ENCODE results near the gene ADAMTS17.

The ADAMTS17 gene

DNA sequence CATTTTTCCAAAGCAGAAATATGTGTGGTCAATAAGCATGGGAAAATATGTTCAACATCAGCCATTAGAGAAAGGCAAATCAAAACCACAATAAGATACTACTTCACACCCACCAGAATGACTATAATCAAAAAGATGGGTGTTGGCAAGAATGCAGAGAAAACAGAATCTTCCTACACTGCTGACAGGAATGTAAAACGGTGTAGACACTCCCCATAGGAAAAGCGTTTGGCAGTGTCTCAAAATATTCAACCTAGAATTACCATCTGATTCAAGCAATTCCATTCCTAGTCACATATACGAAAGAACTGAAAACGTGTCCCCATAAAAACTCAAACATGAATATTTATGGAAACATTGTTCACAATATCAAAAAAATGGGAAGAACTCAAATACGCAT is 123.3 kb downstream of the ADAMTS17 start:
- DNase-seq = no peak

DNA sequence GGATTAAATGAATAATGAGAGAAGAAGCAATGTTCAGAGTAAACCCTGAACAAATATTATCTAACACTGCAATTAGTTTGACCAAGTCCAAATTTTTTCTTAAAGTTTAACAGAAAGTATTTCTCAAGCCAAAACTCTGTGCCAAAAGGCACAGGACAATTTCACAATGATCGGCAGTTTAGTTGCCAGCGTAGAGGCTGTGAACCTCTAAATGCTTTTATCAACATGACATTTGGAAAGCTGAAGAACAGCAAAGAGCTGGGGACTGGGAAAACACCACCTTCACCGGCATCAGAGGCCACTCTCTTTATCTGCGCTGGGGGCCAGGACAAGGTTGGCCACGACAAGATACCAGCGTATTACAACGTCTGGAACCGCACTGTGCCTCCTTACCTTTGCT is 125.6 kb downstream of the ADAMTS17 start:
- no peak for DNase-seq

DNA sequence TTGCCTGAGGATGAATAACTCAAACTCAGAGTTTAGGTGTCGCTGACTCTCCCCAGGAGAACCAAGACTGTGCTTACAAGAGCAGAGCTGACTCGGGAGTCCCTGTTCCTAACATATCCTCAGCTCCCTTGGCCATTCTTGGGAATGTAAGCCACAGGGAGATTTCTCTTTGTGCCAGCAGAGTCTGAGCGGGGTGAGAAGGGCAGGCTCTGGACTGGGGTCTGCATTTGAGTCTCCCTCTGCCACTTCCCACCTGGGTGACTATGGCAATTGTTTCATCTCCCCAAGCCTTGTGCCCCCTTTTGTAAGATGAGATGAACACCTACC is 126.0 kb downstream of the ADAMTS17 start:
- DNase-seq = no peak

DNA sequence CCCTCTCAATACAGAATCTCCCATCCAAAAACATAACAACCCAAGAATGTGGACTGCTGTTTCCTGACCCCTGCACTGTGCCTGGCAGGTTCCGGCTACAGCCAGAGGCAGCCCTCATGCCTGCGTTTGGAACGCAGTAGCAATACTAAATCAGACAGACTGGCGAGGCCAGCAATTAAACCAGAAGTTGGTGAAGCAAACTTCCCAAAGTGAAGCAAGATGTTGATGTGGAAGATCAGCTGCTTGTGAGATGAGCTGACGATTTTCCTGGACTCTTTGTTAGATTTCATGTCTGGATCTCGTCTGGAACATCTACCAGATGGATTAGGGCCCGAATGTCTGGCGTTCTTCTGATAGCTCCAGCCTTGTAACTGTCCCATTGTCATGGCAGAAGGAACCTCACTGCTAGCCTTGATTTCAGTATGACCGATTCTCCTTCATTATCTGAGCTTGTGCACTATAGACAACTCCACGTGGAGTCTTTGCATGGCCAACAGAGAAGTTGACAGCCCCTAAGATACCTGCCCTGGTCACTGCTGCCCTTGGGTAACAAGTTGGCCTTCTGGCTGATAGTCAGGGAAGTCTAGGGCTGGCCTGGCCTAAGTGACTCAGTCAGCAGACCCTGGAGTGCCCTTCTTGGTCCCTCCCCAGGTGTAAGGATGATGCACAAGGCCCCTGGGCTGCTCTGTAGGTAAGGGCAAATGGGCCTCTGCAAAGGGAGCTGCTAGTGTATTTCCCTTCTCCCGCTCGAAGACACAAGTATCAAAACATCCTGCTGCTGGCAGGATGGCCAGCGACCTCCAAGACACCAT is 126.5 kb downstream of the ADAMTS17 start:
- DNase-seq = peak; percentile 33

DNA sequence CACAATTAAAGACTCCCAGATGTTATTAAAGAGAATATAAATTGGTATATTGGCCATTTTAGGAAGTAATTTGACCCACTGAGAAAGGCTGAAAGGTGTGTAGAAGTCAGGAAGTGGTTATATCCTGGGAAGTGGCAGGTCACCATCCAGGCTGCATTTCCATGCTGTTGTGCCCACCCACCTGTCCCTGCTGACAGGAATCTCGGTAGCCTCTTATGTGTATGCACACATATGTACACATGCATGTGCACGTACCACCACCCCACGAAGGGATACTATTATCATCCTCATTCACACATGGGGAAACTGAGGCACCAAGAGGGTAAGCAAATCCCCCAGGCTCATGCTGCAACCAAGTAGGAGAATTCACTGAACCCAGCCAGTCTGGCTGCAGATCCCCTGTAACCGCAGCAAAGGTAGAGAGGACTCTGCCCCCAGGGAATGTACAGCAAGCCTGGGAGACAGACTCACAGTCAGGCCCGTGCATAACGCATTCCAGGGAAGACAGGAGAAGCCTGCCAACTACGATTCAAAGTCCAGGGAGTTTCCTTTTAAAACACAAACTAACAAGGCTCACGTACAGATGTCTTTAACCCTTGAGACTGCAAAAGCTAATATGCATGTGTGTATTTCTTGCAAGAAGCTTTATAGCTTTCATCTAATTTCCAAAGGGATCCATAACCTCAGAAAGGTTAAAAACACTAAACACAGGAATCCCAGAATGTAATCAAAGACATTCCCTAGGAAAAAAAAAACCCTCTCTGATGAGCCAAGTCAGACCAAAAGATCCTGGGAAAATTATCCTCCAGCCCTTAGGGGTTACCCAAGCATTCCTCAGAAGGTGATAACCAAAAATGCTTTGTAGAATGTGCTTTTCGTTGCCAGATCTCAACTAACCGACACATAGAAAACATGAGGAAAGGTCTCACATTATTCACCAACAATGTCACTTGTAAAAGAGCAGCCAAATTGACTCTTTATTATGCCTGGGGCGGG is 129.6 kb downstream of the ADAMTS17 start:
- DNase-seq = peak; percentile 38

DNA sequence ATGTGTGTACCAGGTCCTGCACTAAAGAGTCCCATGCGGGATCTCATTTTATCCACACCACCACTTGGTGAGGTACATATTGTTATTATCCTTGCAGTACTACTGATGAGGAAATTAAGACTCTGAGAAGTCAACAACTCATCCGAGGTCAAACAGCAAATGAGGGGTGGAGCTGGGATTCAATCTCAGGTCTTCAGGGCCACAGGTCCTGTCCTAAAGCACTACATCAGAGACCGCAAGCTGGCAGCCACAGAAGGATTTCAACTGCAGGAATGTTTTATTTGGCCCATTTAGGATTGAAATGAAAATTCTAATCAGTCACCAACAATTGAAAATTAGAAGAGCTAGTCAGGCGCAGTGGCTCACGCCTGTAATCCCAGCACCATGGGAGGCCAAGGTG is 131.4 kb downstream of the ADAMTS17 start:
- DNase-seq = peak; percentile 37

DNA sequence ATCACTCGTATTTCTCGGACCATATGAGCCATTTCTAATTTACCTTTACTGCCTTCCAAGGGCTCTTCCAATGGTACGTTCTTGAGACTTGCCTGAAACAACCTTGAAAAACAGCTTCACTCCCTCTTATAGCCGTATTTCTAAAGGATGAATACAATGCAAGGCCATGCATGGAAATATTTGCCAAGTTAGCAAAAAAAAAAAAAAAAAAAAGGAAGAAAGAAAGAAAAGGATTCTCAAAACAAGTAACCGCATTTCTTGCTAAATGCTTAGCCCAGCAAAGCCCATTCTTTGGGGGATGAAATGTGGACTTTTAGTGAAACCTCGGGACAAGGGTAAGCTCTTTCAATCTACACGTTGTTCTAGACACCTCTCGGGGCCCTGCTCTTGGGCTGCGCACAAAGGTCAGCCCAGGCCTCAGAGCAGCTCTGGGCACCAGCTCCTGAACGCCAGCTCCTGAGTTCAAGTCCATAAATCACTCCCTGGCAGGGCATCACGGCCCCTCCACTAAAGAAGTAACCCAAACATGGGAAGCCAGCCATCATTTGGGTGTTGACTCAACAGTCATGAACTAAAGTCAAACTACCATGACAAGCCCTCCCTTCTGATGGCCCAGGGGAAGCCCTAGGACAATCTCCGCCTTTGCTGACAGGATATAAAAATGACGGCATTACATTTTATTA is 132.7 kb downstream of the ADAMTS17 start:
- no peak for DNase-seq

DNA sequence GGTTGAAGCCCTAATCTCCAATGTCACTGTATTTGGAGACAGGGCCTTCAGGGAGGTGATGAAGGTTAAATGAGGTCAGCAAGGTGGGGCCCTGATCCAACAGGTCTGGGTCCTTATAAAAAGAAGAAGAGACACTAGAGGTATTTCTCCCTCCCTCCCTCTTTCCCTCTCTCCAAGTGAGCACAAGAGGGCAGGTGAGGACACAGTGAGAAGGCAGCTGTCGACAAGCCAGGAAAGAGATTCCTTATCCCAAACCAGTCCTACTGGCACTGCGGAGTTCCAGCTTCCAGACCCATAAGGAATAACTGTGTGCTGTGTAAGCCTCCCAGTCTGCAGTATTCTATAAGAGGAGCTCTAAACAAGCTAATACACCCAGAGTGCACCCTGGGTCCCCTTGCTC is 134.7 kb downstream of the ADAMTS17 start:
- no peak for DNase-seq

DNA sequence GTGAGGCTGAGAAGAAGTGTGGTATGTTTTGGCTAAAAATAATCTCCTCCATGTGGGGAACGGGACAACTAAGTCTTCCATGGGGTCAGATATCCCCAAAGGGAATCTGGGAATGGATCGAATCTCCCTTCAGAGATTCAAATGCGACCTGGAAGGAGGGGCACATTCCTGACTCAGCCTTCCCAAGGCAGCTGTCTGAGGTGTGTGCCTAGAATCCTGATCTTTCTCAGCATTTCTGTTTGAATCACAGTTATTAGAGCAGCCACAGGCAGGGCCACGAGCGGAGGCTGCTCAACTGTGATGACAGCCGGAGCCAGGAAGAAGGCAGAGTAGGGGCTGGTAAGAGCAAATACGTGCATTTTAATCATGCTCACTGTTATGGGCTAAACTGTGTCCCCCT is 135.1 kb downstream of the ADAMTS17 start:
- DNase-seq = no peak

DNA sequence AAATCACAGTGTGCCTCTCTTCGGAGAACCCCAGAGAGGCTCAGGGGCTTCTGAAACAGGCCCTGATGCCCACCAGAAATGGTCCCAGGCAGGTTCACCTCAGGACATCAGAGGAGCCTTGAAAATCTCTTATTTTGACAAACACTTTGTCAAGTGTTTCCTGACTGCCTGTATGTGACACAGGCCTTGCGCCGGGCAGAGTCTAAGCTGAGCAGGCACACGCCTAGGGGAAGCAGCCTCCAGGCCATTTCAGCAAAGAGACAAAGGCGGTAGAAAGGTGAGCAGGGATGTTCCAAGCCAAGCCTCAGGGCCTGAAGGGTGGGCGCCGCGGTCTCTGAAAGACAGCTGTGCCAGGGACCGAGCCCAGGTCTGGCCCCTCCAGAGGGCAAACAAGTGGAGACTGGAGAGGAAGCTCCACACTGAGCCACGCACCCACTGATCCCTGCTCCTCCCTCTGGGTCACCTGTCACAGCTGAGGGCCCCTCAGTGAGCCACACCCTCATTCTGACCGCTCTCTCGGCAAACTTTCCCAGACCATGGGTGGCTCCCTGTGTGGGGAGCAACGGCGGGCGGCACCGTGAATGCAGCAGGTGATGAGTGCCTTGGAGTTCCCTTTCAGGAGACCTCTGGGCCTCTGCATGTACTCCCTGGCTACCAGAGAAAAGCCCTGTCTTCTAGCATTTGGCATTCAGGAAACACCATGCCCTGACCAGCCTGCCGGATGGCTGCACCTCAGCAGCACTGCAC is 136.1 kb downstream of the ADAMTS17 start:
- peak; percentile 47 for DNase-seq

DNA sequence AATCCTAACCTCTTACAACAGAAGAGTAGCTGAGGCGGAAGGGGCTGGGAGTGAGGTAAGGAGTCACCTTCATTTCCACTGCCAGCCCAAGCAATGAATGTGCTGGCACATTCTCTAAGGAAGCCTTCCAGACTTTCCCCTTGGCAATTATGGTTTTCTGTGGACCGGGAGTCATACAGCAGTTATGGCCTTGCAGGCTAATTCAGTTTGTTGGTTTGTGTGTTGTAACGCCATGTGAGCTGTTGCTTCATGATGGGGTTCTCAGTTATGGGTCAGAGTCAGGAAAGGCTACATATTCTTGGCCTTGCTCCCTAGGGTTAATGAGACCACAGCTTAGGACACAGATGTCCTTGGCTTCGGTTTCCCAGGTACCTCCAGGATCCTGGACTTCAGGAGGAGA is 137.0 kb downstream of the ADAMTS17 start:
- peak; percentile 8 for DNase-seq

DNA sequence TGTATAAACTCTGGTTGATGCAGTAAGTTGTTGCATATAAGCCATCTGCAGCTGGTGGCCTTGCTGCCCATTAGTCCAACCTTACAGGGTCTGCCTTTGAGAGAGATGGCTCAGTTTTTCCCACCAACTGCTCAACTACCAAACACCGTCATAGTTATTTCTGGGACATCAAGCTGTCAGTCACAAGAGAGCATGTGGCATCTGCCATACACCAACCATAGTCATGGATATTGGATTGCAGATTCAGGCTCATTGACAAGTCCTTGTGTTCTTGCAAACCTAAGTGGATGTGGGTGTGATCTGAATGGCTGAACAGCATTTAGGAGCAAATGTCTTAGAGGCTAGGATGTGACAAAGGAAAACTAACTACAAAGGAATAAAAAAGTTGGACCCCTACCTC is 137.6 kb downstream of the ADAMTS17 start:
- no peak for DNase-seq

DNA sequence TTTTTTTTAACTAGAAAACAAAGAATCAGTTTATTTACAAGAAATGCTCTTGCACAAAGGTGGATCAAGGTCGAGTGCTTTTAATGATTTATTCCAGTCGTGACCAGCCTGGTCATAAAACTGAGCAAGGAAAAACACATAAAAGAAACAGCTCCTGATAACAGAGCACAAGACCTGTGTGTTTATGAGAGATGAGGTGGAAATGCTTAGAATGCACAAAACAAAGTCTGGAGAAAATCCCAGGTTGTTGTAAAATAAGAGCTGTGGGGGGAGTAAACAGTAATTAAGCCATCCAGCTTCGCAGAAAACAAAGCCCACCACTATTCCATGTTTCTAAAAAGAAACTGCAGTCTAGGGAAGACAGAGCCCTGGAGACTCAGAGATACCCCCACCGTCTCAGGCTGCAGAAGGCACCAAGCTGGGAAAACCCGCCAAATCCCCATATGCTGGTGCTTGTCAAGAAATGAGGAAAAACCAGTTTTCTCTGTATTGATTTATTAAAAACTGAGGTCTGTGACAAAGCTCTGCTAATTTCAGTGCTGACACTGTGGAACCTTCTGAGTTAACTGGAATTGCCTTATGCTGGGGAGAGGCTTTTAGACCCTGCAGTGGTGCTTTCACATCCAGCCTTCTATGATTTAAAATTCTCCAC is 139.3 kb downstream of the ADAMTS17 start:
- no peak for DNase-seq

DNA sequence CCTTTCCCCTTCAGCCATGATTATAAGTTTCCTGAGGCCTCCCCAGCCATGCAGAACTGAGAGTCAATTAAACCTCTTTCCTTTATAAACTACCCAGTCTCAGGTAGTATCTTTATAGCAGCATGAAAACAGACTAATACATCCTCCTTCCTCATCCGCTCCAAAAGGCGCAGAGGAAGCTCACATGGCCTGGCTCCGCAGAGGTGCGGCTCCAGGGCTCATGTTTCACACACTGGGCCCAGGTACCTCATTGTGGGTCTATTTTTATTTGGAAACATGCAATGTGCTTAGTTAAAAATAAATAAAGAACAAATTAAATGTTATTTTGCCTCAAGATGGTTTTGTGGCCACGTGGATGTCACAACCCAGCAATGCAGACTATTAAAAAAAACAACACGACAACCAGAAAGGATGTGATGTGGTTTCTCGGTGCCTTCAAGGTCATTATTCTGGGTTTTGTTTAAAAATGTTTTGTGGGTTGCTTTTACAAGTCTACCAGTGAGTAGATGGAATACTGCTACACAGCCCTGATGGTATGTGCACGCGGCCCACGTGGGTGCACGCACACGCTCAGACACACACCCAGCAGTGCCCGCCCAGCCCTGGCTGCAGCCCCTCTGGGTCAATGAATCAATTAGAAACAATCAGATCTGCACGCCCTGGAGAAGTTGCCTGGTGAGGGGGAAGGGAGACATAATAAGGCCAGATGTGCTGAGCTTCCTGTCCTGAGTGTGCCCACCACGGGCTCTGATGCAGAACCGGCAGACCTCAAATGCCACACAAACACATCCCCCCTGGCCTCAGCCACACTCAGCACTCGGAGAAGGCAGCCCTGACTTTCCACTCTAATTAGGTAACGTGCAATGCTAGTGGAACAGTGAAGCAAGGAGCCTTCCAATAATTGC is 140.1 kb downstream of the ADAMTS17 start:
- peak; percentile 45 for DNase-seq

DNA sequence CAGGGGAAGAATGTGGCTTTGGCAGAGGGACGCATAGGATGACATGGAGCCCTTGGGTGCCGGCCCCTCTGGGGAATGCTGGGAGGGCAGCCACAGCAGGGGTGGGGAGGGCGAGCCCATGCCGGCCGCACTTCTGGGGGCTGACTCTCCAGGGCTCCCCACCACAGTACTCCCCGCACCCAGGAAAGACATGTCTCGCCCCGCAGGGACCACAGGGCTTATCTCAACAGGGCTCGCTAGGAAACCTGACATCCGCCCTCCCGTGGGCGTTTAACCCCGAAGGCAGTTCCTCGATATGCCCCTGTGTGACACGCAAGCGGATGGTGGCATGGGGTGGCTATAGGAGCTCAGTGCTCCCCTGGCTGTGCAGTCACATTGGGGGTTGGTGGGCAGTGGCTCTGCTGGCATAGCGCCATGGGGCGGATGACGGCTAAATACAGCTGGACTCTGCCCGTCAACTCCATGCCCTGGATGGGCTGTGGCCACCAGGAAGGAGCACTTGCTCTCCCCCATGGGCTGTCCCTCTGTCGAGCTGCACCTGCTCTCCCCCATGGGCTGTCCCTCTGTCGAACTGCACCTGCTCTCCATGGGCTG is 141.4 kb downstream of the ADAMTS17 start:
- no peak for DNase-seq

DNA sequence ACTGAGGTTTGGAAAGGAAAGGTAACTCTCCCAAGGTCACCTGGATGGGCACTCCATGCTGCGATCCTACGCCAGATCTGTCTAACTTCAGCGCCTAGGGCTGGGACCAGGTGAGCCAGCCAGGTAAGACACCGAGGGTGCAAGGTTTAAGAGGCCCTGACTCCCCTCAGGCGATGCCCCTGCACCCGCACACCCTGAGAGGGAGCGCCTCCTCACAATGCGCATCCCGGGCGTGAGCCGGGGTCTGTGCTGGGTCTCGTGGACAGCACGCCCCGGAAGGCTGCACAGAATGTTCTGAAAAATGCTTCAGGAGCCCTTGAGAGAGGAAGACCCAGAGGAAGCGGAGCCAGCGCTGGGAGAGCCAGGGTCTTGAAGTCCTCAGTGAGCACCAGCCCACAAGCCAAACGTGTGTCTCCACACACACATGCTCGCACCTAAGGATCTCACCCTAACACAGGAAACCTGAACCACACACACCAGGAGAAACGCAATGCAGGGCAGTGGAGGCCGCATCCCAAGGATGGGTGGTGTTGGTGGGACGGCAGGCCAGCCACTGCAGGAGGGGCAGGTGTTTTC is 142.0 kb downstream of the ADAMTS17 start:
- no peak for DNase-seq

DNA sequence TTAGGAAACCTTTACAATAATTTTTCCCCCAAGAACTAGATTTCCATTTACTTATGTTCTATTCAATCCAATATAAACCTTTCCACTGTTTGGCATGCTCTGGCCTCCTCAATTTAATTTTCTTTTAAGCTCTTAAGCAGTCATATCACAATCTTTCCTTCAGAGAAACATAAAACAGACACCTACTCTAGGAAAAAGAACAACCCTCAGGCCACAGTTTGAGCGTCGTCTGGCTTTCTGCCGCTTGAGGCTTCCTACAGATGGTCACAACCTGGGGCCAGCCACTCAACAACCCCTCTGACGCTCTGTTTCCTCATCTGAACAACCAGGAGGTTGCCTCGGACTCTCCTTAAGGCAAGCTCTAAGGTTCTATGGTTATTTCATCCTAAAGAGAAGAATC is 143.3 kb downstream of the ADAMTS17 start:
- DNase-seq = no peak

DNA sequence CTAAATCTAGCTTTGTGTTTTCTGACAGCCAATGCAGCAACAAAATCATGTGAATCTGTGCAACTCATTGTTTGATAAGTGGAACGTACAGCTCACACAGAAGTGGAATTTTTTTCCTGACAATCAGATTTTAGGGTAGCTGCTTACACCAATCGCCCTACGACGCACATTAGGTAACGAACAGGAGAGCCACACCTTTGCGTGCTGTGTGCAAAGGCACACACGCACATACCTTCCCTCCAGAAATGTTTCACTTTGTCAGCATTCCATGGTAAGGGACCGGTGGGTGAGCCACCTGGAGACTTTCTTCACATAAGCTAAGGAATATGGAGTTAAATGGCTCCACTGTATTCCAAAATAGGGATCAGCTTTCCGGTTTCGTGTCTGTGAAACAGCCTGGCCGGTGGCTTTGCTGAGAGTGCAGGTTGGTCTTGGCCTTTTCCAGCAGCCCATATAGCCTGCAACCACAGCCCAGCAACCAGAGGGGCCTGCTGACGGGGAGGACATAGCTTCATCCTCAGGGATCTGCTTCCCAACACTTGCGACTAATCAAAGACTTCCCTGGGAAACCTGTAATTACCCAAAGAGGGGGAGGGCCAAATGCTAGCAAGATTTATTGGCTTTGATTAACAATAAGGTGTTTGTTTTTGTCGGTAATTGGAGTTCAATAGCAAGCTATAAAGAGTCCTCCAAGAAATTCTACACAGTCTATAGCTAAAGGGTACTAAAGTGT is 145.3 kb downstream of the ADAMTS17 start:
- no peak for DNase-seq

DNA sequence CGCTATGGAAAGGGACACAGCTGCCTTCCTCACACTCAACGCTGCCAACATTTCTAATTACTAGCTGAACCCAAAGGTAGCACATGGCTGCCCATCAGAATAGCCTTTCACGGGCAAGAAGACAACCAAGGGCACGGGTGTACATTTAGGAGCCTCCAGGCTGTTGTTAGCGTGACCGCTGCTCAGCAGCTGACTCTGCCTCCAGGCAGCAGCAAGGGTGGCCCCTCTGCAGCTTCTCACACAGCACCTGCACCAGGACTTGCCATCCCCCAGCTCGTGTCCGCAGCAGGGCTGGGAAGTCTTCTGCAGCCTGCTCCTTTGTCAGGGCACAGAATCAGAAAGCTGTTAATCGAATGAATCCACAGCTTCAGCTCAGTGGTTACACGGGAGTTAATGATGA is 146.8 kb downstream of the ADAMTS17 start:
- DNase-seq = no peak

Measured in activated effector memory CD4-positive, alpha-beta T cell treated with anti-CD3 and anti-CD28 coated beads, Interleukin-2, amount 50 U/mL, for 16 hours (primary cell).